ENCODE results near the gene UGGT2. TPM values are rescaled to one million over a fixed set of nuclear protein-coding genes. Genes with fewer than 3 reads are reported as not detected.
"Not testable (repeated sequence)": the region's sequence is repeated elsewhere in the genome, so short reads cannot be mapped to it uniquely, and the experiment has no call there.

UGGT2 gene
- total RNA-seq, 2 experiments from 2014 or later = 0.35 TPM; not detected in 1

GRCh38 chr13:96072392-96072791, 19.2 kb upstream of the UGGT2 start:
- no peak overlapping the region for H3K27ac Mint-ChIP-seq
- no peak overlapping the region for H3K4me3 Mint-ChIP-seq
- no peaks in the 10 kb centered on the region for H3K36me3 Mint-ChIP-seq
- CTCF ChIA-PET = no interaction called here
- H3K9me3 Mint-ChIP-seq (ENCODE audit: low read depth) = no peaks in the 10 kb centered on the region
- H3K4me1 Mint-ChIP-seq = no peaks in the 10 kb centered on the region
- no peak for DNase-seq
- H3K27me3 Mint-ChIP-seq = no peaks in the 10 kb centered on the region
- ATAC-seq = no peak

- no peak for ATAC-seq
- Mint-ChIP-seq H3K36me3 (no peaks in the 10 kb centered on the region), H3K27me3 (no peaks in the 10 kb centered on the region), H3K4me3 (no peak overlapping the region), H3K27ac (no peak overlapping the region), H3K4me1 (no peaks in the 10 kb centered on the region), H3K9me3 (ENCODE audit: low read depth) (no peaks in the 10 kb centered on the region)
- CTCF ChIA-PET = no interaction called here
- DNase-seq = no peak
These were observed 18.3 kb upstream of the UGGT2 start for GRCh38 chr13:96071504-96071903.

DNA sequence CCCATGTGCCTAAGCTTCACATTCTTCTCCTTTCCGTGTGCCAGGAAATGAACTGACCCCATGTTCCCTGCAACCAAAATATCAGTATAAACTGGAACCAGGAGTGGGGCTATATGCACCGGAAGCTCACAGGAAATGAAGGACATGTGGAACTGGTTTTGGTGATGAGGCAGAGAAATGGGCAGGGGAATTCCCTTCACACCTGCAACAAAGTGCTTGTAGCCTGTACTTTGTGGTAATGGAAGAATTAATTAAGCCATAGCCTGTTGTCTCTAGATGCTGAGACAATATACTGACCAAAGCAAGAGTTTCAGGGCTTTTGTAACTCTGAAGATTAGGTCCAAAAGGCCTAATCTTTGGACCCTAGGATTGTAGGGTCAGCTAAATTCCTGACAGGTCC, 15.5 kb upstream of the UGGT2 start:
- no peak for ATAC-seq
- Mint-ChIP-seq H3K27me3 (no peaks in the 10 kb centered on the region), H3K36me3 (no peaks in the 10 kb centered on the region), H3K27ac (no peak overlapping the region), H3K4me3 (no peak overlapping the region), H3K9me3 (ENCODE audit: low read depth) (no peaks in the 10 kb centered on the region), H3K4me1 (no peaks in the 10 kb centered on the region)
- no peak for DNase-seq
- CTCF ChIA-PET = no interaction called here

DNA sequence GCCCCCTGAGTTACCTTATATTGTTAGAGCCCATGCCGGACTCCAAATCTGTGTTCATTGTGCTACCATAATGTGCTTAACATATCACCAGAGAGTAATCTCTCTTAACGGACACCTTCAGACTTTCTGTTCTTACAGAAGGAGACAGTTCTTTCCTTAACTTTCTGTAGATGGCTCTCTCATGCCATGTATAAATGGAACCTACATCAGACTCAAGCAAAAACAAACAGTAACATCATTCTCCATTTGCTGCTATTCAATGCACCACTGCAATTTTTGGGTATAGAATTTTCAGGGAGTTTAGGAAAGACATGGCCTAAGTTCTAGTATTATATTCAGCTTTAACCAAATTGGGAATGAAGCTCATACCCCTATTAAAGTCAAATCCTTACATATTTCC, 12.6 kb upstream of the UGGT2 start:
- ATAC-seq = no peak
- Mint-ChIP-seq H3K27ac (no peak overlapping the region), H3K4me3 (no peak overlapping the region), H3K27me3 (no peaks in the 10 kb centered on the region), H3K9me3 (ENCODE audit: low read depth) (no peaks in the 10 kb centered on the region), H3K36me3 (no peaks in the 10 kb centered on the region), H3K4me1 (no peaks in the 10 kb centered on the region)
- DNase-seq = no peak
- CTCF ChIA-PET = no interaction called here

DNA sequence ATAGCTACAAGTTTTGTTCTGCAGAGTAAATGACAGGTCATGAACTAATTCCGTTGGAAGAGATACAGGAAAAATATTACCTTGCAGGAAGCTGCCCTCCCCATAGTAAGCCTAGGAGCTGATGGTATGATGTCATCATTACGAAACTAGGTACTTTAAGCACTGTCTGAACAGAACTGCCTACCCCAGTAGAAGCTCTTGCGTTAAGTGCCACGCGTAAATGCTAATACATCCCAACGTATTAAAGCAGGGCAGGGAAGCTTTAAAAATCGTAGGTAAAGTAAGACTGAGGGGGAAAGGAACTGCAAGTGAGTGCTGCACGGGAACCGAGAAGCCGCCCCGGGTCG, 572 bp downstream of the UGGT2 start:
- DNase-seq (no peak), ATAC-seq (no peak)
- Mint-ChIP-seq H3K9me3 (ENCODE audit: low read depth) (peaks cover 3% of the 10 kb centered on the region), H3K27ac (peak overlapping the region; percentile 56), H3K27me3 (peaks cover 14% of the 10 kb centered on the region), H3K4me1 (peaks cover 3% of the 10 kb centered on the region), H3K4me3 (peak overlapping the region; percentile 13), H3K36me3 (peaks cover 4% of the 10 kb centered on the region)
- CTCF ChIA-PET = no interaction called here

DNA sequence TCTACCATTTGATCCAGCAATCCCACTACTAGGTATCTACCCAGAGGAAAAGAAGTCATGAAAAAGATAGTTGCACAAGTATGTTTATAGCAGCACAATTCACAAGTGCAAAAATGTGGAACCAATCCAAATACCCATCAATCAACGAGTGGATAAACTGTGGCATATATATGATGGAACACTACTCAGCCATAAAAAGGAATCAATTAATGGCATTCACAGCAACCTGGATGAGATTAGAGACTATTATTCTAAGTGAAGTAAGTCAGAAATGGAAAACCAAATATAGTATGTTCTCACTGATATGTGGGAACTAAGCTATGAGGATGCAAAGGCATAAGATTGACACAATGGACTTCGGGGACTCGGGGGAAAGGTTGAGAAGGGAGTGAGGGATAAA, 1.3 kb downstream of the UGGT2 start:
- H3K4me1 Mint-ChIP-seq; ATAC-seq; H3K9me3 Mint-ChIP-seq (ENCODE audit: low read depth); H3K4me3 Mint-ChIP-seq; H3K36me3 Mint-ChIP-seq; CTCF ChIA-PET; DNase-seq; H3K27ac Mint-ChIP-seq: not testable (repeated sequence)
- peaks cover 14% of the 10 kb centered on the region for H3K27me3 Mint-ChIP-seq

DNA sequence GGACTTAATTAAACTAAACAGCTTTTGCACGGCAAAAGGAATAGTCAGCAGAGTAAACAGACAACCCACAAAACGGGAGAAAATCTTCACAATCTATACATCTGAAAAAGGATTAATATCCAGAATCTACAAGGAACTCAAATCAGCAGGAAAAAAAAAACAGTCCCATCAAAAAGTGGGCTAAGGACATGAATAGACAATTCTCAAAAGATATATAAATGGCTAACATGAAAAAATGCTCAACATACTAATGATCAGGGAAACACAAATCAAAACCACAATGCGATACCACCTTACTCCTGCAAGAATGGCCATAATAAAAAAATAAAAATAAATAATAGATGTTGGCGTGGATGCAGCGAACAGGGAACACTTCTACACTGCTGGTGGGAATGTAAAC, 1.7 kb downstream of the UGGT2 start:
- H3K27me3 Mint-ChIP-seq = peaks cover 14% of the 10 kb centered on the region
- H3K27ac Mint-ChIP-seq; H3K36me3 Mint-ChIP-seq; ATAC-seq; CTCF ChIA-PET; H3K9me3 Mint-ChIP-seq (ENCODE audit: low read depth); H3K4me3 Mint-ChIP-seq; DNase-seq; H3K4me1 Mint-ChIP-seq: not testable (repeated sequence)

GRCh38 chr13:96050955-96051354, 2.2 kb downstream of the UGGT2 start:
- H3K9me3 Mint-ChIP-seq (ENCODE audit: low read depth); H3K4me3 Mint-ChIP-seq; ATAC-seq; H3K27ac Mint-ChIP-seq; CTCF ChIA-PET; H3K36me3 Mint-ChIP-seq; H3K4me1 Mint-ChIP-seq; DNase-seq: not testable (repeated sequence)
- peaks cover 14% of the 10 kb centered on the region for H3K27me3 Mint-ChIP-seq

GRCh38 chr13:96046449-96047126, 6.6 kb downstream of the UGGT2 start:
- H3K4me3 Mint-ChIP-seq; H3K9me3 Mint-ChIP-seq (ENCODE audit: low read depth); H3K27me3 Mint-ChIP-seq; H3K27ac Mint-ChIP-seq; ATAC-seq; H3K36me3 Mint-ChIP-seq; H3K4me1 Mint-ChIP-seq; CTCF ChIA-PET; DNase-seq: not testable (repeated sequence)

DNA sequence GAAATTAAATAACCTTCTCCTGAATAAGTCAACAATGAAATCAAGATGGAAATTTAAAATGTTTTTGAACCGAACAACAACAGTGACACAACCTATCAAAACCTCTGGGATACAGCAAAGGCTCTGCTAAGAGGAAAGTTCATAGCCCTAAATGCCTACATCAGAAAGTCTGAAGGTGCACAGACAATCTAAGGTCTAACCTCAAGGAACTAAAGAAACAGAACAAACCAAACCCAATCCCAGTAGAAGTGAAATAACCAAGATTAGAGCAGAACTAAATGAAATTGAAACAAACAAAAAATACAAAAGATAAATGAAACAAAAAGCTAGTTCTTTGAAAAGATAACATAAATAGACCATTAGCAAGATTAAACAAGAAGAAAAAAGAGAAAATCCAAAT, 9.0 kb downstream of the UGGT2 start:
- Mint-ChIP-seq H3K27me3 (no peaks in the 10 kb centered on the region), H3K27ac (no peak overlapping the region), H3K4me1 (no peaks in the 10 kb centered on the region), H3K4me3 (no peak overlapping the region), H3K9me3 (ENCODE audit: low read depth) (peaks cover 5% of the 10 kb centered on the region), H3K36me3 (no peaks in the 10 kb centered on the region)
- ATAC-seq (no peak), DNase-seq (no peak)
- CTCF ChIA-PET = no interaction called here

DNA sequence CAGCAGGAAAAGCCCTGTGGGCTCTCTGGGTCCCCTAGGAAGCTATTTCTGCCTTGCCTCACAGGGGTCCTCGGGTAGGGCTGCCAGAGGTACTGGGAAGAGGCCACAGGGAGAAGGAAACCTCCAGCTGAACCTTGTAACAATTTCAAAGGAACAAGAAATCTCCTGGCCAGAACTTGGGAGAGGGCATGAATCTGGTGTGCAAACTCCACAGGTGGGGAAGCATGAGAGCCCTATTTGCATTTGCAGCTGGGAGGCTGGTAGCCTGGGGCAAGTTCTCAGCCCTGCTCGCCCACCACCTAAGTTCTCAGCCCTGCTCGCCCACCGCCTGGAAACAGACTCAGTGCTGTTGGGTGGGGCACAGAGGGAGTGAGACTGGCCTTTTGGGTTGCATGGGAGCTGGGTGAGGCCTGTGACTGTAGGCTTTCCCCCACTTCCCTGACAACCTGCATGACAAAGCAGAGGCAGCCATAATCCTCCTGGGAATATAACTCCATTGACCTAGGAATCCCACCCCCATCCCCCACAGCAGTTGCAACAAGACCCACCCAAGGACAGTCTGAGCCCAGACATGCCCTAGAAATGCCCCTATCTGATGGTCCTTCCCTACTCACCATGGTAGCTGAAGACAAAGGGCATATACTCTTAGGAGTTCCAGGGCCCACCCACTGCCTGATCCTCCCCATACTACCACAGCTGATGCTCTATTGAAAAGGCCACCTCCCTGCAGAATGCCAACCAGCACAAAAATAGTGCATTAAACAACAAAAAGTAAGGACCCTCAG, 11.7 kb downstream of the UGGT2 start:
- ATAC-seq (no peak), DNase-seq (no peak)
- CTCF ChIA-PET = no interaction called here
- Mint-ChIP-seq H3K4me3 (no peak overlapping the region), H3K27ac (no peak overlapping the region), H3K9me3 (ENCODE audit: low read depth) (peaks cover 5% of the 10 kb centered on the region), H3K36me3 (no peaks in the 10 kb centered on the region), H3K27me3 (no peaks in the 10 kb centered on the region), H3K4me1 (no peaks in the 10 kb centered on the region)

DNA sequence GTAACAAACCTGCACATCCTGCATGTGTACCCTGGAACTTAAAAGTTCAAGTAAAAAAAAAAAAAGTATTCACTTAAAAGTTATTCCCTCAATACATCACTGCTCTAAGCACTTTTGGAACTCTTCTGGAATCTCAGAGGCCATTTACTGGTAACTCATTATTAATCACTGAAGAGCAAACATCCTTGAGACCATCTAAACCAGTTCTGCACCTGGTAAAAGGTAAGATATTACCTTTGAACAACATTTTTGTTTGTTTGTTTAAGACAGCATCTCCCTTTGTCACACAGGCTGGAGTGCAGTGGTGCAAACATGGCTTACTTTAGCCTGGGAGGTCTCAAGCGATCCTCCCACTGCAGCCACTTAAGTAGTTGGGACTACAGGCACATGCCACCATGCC, 16.7 kb downstream of the UGGT2 start:
- H3K27me3 Mint-ChIP-seq = no peaks in the 10 kb centered on the region
- CTCF ChIA-PET = no interaction called here
- peaks cover 2% of the 10 kb centered on the region for H3K9me3 Mint-ChIP-seq (ENCODE audit: low read depth)
- H3K4me1 Mint-ChIP-seq = no peaks in the 10 kb centered on the region
- ATAC-seq = no peak
- H3K36me3 Mint-ChIP-seq = no peaks in the 10 kb centered on the region
- no peak for DNase-seq
- H3K27ac Mint-ChIP-seq = no peak overlapping the region
- no peak overlapping the region for H3K4me3 Mint-ChIP-seq

DNA sequence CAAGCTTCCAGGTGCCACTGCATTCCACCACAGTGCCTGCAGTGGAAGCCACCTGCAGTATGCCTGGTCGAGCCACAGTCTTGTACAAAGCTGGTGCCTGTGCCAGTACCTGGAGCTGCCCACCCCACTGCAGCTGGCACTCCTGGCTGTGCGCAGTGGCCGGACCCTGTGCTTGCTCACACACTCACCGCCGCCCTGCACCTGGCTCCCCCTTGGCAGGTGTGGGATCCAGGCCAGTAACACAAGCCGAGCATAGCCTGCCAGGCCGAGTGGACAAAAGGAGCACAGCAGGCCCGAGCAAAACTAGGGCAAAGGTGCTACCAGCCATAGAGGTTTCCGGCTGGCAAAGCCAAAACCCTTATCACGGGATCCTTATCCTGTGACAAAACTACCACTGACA, 18.5 kb downstream of the UGGT2 start:
- no peaks in the 10 kb centered on the region for H3K36me3 Mint-ChIP-seq
- DNase-seq (no peak), ATAC-seq (no peak)
- H3K27ac Mint-ChIP-seq = no peak overlapping the region
- no peak overlapping the region for H3K4me3 Mint-ChIP-seq
- H3K9me3 Mint-ChIP-seq (ENCODE audit: low read depth) = no peaks in the 10 kb centered on the region
- no peaks in the 10 kb centered on the region for H3K4me1 Mint-ChIP-seq
- CTCF ChIA-PET = no interaction called here
- H3K27me3 Mint-ChIP-seq = no peaks in the 10 kb centered on the region

GRCh38 chr13:96033220-96034015, 19.8 kb downstream of the UGGT2 start:
- CTCF ChIA-PET = no interaction called here
- DNase-seq (no peak), ATAC-seq (no peak)
- no peaks in the 10 kb centered on the region for H3K36me3 Mint-ChIP-seq
- H3K27me3 Mint-ChIP-seq = no peaks in the 10 kb centered on the region
- H3K9me3 Mint-ChIP-seq (ENCODE audit: low read depth) = no peaks in the 10 kb centered on the region
- no peaks in the 10 kb centered on the region for H3K4me1 Mint-ChIP-seq
- H3K27ac Mint-ChIP-seq = no peak overlapping the region
- no peak overlapping the region for H3K4me3 Mint-ChIP-seq
